T-helper 1 cell (primary cell): ENCODE results near the gene ABLIM1.

Experiments
- DNase-seq, 5 donors: peaks; one replicate each; pipeline ENCODE4 v3.0.0-alpha.2; 2012 to 2020

ABLIM1 gene

GRCh38 chr10:114646426-114646825, 11.6 kb downstream of the ABLIM1 start:
- no peak for DNase-seq

GRCh38 chr10:114645706-114646105, 12.4 kb downstream of the ABLIM1 start:
- no peak for DNase-seq

GRCh38 chr10:114643158-114643557, 14.9 kb downstream of the ABLIM1 start:
- DNase-seq: no peak

- DNase-seq: no peak
Observed at GRCh38 chr10:114642729-114643128, 15.3 kb downstream of the ABLIM1 start.

- DNase-seq: no peak
Observed at GRCh38 chr10:114638821-114639625, 19.1 kb downstream of the ABLIM1 start.

GRCh38 chr10:114635797-114636550, 22.1 kb downstream of the ABLIM1 start:
- DNase-seq: no peak

GRCh38 chr10:114635101-114635500, 23.0 kb downstream of the ABLIM1 start:
- no peak for DNase-seq

- no peak for DNase-seq
Observed at GRCh38 chr10:114634609-114634979, 23.5 kb downstream of the ABLIM1 start.

- DNase-seq: no peak
Observed at GRCh38 chr10:114632869-114633715, 25.0 kb downstream of the ABLIM1 start.

GRCh38 chr10:114631666-114632417, 26.2 kb downstream of the ABLIM1 start:
- peak in 2 of 5 donors; percentile 1 to 12 for DNase-seq

GRCh38 chr10:114631090-114631665, 26.9 kb downstream of the ABLIM1 start:
- no peak for DNase-seq

GRCh38 chr10:114629824-114630730, 28.0 kb downstream of the ABLIM1 start:
- DNase-seq: no peak

GRCh38 chr10:114629083-114629823, 28.8 kb downstream of the ABLIM1 start:
- no peak for DNase-seq

- no peak for DNase-seq
Observed at GRCh38 chr10:114628106-114628505, 30.0 kb downstream of the ABLIM1 start.

- DNase-seq: no peak
Observed at GRCh38 chr10:114626841-114627240, 31.2 kb downstream of the ABLIM1 start.

GRCh38 chr10:114624951-114625780, 32.9 kb downstream of the ABLIM1 start:
- no peak for DNase-seq

- DNase-seq: no peak
Observed at GRCh38 chr10:114624422-114624821, 33.7 kb downstream of the ABLIM1 start.

- no peak for DNase-seq
Observed at GRCh38 chr10:114623661-114624294, 34.3 kb downstream of the ABLIM1 start.

GRCh38 chr10:114623155-114623554, 34.9 kb downstream of the ABLIM1 start:
- DNase-seq: no peak
